Measurements from ENCODE around the gene BRAT1.

GRCh38 chr7:2501947-2502646 is 53.2 kb downstream of the BRAT1 start:
- TF ChIP-seq CTCF (IDR thresholded peaks at IDR 0.05): no peak
- TF ChIP-seq POLR2A (IDR thresholded peaks at IDR 0.05): no peak
